Astrocyte of the spinal cord (primary cell): ENCODE measurements around the gene INCENP.

Source experiments
- DNase-seq: peaks from one replicate; pipeline ENCODE4 v3.0.0; 2011; ENCODE audit warnings: low read depth, low spot score
- H3K4me3 ChIP-seq: 2 replicates; pipeline ENCODE4 v1.5.1; 2011; ENCODE audit warnings: low read depth, mild to moderate bottlenecking, low read length, moderate library complexity
- CTCF ChIP-seq: IDR thresholded peaks from 2 replicates; pipeline ENCODE4 v1.5.1; 2012; ENCODE audit warnings: low read depth, mild to moderate bottlenecking, low read length, inconsistent platforms
- in situ Hi-C: cut with HindIII; loops from 2 replicates; pipeline ENCODE4 v1.10.0; 2017; ENCODE audit warnings: low sequenced_read_pairs

The INCENP gene

GRCh38 chr11:62127941-62128770 lies 4.3 kb downstream of the INCENP start:
- in situ Hi-C loops, result no loop called here
- no peak for TF ChIP-seq CTCF

GRCh38 chr11:62128835-62129234 lies 5.0 kb downstream of the INCENP start:
- no peak overlapping the region for H3K4me3 ChIP-seq
- DNase-seq, result no peak
- TF ChIP-seq CTCF, result no peak
- in situ Hi-C loops, result no loop called here

More at GRCh38 chr11:62127941-62128770, 4.3 kb downstream of the INCENP start:
- H3K4me3 ChIP-seq, result no peak overlapping the region
- no peak for DNase-seq

GRCh38 chr11:62129590-62130282 lies 5.9 kb downstream of the INCENP start:
- in situ Hi-C loops, result no loop called here
- no peak overlapping the region for H3K4me3 ChIP-seq
- TF ChIP-seq CTCF, result no peak
- DNase-seq, result no peak

GRCh38 chr11:62130283-62131169 lies 6.7 kb downstream of the INCENP start:
- DNase-seq, result no peak
- no peak overlapping the region for H3K4me3 ChIP-seq
- in situ Hi-C loops, result no loop called here
- TF ChIP-seq CTCF, result no peak

GRCh38 chr11:62131170-62131464 lies 7.3 kb downstream of the INCENP start:
- DNase-seq, result no peak
- in situ Hi-C loops, result no loop called here
- no peak for TF ChIP-seq CTCF
- H3K4me3 ChIP-seq, result no peak overlapping the region

- TF ChIP-seq CTCF, result no peak
- H3K4me3 ChIP-seq, result no peak overlapping the region
- no peak for DNase-seq
- in situ Hi-C loops, result no loop called here
Observed at GRCh38 chr11:62132191-62132590, 8.4 kb downstream of the INCENP start.
